ENCODE data around the gene PHOX2B.

PHOX2B gene

DNA sequence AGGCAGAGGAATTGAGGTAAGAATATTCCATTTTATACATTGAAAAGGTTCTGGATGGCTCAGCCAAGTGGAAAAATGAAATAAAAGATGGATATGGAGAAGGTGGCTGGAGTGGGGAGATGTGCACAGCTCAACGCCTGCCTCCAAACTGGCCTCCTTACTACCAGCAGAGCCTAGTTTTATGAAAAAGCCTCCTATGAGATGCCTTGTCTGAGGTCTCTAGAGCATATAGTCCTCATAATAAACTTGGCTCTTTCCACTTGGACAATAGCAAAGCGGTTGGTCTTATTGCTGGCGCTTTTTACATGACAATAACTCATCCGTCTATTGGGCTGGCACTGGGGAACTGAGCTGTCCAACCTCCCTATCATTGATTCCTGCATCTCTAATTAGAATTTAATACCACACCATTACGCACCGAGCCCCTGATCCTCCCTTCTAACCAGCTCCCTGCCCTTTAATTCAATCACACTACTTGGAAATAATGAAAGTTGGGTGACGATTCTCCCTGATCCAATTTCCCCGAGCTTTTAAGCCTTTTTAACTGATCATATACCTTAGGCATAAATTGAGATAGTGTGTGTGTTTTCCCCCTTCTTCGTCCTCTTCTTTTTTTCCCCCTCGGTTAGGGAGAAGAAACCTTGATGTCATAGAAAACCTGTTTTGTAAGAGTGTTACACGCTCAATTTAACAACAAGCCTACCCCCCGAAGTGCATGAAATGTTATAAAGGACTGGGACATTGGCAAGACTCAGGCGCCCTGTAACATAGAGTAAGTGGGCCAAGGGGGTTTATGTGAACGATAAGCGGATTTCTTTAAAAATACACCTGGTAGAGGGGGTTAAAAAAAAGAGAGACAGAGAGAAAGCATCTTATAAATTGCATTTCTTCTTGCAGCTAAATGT lies at the start of gene PHOX2B:
PHOX2B (minus strand) TSS at position 155 of the 905 bp plus-strand sequence; CDS start at position 40, 115 bp downstream.
- no peak for DNase-seq

DNA sequence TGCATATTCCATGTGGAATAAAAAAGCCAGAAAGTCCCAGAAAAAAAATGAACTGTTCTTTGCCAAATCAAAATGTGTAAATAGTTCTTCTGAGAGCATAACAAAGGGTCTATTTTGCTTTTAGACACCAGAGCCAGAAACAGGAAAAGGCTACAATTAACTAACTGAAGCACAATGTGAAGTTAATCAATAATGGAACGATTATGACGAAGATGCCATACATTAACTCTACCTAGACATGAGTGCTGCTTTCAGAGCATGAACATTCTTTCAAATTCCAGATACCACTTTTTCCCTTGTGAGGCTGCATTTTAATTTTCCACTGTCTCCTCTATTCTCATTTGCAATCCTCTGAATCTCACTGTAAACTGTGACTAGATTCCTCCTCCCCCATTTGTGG lies 48.7 kb upstream of the PHOX2B start:
- no peak for DNase-seq

DNA sequence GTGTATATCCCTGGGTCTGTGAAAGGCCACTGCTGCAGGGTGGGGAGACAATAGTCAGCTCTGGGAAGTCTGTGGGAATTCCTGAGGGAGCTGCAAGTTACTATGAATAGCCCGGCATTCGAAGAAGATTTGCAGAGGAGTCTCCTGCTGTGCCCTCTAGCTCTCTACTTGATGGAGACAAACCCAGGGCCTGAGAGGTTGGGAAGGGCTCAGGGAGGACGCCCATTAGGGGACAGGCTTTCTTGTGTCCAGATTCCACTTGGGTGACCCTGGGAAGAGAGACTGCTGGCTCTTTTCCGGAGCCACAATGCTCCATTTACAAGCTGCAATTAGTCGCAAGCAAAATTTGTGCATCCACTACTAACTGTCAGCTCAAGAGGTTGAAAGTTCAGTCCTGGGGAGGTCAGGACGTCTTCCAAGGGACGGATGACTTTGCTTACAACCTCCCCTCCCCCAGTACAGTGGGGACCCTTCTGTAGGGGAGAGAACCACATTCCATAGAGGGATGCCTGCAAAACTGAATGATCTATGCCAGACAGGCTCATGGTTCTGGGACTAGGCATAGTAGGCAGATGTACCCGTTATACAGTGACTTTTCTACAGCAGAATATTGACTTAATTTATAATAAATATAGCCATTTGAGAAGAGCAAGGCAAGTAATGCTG lies 48.2 kb upstream of the PHOX2B start:
- no peak for DNase-seq

DNA sequence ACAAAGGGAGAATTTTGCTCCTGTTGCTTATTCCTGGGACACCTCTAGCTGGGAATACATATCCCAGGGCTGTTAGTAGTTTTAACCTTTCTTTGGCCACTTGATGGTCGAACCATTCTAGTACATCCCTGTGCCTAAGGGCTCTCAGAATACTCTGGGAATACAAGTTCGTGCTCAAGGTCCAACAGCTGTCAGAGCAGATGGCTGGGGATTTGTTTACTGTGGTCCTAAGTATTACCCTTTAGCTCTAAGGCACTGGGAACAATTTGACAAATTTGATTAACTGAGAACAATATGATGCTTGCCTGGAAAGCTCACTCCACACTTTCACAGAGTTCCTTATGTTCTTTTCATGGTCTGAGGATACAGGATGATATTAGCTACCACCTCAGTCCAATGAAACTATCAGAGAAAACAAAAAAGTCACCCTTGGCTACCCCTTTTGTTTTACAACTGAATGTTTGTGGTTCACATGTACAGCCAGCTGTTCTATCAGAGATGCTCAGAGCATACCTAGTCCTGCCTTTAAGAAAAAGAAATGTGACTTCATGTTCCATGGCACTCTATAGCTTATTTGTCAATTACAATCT lies 47.4 kb upstream of the PHOX2B start:
- no peak for DNase-seq

DNA sequence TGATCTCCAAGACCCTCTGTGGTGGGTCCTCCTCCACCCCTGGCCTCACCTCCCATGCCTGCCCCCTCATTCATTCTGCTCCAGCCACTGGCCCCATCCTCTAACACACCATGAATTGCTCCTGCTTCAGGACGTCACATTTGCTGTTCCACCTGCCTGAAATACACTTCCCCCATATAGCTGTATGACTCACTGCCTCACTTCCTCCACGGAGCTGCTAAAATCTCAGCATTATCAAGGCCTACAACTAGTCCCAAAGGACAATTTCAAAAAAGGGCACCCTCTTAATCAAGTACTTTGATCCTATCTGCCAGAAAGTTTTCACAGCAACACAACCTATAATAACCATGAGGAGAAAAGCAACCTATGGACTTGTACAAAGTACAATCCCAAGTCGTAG lies 43.6 kb upstream of the PHOX2B start:
- no peak for DNase-seq

DNA sequence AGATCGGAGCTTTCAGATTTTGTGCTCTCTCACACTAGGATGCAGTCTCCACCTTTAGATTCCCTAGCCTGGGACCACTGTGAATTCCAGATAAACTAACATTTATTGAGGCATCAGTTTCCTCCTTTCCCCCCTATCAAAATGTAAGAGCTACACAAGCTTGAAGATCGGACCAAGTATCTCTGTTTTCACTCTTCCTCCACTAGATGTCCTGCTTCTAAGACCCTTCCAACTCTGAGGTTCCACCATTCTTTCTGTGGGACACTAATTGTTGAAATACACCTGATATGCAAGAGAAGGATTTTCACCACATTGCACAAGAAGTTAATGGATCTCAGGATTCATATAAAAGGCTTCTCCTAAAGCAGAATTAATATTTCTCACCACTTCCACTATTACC lies 43.0 kb upstream of the PHOX2B start:
- no peak for DNase-seq

DNA sequence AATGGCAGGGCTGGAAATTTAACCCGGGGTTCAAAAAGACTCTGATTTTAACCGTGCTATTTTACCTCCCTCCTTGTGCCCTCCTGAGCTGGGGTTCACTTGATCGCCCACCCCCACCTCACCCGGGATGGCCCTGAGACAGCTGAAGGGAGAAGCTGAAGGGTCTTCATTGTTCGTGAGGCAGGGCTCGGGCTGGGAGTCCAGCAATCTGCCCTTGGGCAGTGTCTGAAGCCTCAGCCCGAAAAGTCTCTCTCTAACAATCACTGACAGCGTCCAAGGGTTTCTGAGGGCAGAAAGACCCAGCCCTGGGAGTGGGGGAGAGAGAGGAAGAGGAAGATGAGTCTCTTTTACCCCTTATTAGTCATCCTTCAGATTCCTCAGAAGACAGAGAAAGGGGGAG lies 39.4 kb upstream of the PHOX2B start:
- DNase-seq, result no peak

DNA sequence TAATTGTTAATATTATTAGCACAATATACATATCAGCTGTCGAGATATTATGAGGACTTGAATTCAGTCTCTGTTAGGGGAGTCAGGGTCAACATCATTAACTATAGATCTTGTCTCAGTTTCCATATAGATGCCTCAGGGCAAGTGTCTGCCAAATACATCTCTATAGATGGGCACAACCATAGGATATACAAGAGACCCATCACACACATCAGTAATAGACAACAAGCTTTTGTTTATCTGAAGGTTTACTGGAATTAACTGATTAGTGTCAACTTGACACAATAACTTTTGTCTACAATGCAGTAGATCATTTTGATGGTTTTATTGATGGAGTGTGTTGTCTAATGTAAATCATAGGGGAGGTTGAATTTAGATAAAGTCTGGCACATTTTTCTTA lies 37.1 kb upstream of the PHOX2B start:
- DNase-seq, result no peak

DNA sequence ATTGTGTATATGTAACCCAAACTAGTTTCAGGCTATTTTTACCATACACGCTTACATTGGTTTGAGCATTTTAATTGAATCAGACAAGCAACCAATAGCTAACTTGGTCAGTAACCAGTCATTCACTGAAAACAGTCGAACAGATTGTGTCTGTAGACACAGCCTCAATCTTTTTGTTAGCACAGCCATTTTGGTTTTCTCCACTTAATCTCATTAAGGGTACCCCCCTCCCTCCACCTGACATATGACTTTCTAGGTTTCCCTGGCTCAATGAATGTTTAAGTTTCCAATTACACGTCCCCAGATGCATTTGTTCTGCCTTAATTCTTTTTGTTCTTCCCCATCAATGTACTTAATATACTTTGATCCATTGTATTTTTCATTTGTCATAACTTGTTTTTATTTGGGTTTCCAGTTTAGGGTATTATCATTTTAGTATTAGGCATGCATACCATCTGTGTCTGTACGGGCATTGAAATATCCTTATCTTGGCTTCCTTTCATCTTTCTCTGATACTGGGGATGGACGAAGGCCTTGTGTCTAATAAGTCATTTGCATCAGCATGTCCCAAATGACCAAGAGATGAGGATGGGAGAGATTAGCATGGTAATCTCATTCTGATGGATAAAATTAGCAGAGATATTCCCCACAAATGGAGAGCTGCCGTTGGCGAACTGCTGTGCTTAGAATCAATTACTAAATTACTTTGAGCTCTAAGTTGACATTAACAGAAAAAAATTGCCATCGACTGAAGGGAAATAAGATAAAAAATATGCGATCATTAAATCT lies 35.9 kb upstream of the PHOX2B start:
- no peak for DNase-seq

DNA sequence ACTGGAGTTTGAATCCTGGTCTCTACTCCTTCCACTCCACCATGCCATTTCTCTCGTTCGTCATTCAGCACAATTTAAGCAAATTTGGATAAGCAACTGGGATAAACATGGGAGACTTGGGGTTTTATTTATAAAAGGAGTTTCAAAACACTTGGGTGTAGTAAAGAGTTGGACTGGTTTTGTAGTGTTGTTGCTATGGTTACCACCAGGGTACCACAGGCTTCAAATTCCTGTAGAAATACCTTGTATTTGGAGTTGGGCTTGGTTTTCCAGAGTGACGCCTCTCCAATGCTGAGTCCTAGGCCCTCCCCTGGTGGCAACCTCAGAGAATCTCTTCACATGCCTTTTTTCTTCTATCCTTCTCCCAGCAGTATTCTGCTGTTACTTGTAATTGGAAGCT lies 27.9 kb upstream of the PHOX2B start:
- no peak for DNase-seq

DNA sequence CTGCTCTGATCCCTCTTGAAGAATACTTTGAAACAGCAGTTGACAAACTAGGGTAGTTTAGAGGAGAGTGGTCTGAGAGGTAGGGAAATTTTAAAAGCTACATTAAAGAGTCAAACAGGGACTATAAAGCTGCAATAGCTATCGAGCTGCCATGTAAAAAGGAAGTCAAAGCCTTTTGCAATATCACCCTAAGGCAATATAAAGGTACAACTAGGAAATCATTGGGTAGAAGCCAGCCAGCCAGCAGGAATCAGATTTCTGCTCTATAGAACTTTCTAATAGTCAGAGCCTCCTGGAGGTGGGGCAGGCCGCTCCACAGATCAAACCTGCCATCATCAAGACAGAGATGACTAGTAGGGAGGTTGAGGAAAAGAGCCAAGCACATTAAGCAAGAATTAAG lies 15.2 kb upstream of the PHOX2B start:
- DNase-seq, result no peak

DNA sequence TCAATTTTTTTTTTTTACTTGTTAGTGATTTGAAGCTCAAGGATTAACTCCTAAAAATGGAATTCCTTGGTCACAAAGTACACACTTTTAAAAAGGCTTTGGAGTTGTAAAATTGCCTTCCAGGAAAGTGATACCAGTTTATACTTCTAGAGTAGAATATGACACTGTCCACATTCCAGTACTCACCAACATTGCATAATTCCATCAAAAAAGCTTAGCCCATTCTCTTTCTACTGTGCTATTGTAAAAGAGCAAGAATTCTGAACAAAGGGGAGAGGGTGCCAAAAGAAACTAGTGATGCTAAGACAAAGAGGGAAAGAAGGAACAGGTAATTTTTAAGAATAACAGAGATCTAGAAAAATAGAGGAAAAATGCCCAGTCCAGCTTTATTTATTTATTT lies 10.4 kb upstream of the PHOX2B start:
- no peak for DNase-seq

DNA sequence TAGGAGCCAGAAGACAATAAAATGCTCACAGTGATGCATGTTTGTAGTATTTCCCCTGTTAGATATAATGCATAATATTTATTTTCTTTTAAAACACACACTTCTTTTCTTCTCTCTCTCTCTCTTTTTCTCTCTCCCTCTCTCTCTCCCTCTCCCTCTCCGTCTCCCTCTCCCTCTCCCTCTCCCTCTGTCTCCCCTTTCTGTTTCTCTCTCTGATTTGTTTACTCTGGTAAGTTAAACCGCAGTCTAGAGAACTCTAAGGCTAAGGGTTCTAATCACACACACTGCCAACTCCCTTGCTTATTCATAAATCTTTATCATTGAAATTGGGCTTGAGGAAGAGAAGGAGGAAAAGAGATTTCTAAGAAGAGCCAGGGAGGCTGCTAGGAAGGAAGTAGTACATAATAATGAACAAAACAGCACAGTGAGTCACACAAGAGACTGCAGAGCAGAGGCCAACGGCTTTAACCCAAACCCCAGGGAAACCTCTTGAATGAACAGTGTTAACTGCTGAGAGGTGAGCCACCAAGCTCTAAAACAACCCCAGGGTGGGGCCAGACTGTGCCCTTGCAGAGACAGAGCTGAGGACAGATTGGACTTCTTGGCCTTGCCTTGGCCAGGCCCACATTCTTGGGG lies 9.1 kb upstream of the PHOX2B start:
- DNase-seq, result no peak

DNA sequence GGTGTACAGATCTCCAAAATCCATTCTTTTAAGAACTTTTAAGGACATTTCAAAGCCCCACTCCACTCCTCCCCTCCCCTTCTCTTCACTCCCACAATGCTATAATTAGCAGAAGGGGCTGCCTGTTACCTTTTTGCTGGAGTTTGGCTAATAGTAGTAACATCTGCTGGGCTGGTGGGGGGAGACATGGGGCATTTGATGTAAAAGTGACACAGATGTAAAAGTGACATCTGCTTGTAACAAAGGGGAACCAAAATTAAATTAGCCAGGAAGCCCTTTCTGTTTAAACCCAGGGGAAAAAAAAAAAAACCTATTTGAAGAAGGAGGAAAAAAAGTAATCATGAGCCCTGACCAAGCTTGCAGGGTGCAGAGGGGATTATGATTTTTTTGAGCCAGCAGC lies 5.4 kb upstream of the PHOX2B start:
- no peak for DNase-seq

DNA sequence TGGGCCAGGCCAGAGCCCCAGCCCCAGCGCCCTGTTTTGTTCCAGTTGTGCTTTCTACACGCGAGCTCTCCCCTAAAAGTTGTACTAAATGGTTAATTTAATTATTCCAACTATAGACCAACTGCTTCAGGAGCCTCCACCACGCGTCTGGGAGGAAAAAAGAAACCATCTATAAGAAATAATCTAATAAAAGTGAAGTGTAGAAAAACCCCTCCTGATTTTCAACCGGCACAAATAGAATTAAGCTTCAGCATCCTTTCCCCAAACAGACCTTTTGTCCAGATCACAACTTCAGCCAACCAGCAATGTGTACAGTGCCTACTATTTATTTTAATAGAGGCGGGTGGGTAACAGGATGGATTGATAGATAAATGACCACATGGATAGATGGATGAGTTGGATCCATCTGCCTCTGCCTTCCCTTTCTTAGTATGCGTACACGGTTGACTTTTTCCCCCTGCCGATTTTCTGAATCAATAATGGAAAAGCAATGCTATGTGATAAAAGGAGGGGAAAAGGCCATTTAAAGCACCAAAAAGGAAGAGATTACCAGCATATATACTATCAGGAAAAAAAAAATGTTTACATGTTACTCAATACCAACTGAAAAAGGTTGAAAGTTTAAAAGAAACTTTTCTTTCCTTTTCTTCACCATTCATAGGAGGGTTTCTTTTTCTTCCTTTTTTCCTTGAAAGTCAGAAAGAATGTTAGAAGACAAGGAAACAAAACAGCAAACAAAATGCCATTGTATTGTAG lies 3.7 kb upstream of the PHOX2B start:
- no peak for DNase-seq

DNA sequence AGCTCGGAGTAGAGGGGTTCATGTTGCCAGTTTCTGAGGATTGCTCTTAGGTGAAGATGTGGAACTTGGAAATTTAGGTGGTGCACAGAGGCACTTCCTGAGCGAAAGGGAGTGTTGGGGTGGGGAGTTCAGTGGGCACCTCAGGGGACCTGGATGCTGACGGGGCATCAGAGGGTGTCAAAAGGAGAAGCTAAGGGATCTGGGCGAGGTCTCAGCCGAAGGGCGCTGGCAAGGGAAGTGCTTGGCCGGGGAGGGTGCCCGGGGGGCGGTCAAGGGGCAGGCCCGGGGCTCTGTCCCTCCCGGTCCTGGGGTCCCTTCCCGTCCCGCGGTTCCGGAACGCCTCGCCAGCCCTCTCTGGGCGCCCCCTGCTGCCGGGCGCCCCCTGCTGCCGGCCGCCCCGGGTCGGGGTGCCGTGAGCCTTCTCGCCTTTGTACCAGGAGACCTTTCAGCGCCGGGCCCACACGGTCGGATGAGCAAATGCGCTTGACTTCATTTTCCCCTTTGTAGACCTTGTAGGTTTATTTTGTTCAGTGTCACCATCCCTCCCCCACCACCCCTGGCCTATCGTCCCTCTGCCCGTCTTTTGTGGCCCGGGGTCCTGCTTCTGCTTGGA lies 3.0 kb upstream of the PHOX2B start:
- DNase-seq, result no peak

DNA sequence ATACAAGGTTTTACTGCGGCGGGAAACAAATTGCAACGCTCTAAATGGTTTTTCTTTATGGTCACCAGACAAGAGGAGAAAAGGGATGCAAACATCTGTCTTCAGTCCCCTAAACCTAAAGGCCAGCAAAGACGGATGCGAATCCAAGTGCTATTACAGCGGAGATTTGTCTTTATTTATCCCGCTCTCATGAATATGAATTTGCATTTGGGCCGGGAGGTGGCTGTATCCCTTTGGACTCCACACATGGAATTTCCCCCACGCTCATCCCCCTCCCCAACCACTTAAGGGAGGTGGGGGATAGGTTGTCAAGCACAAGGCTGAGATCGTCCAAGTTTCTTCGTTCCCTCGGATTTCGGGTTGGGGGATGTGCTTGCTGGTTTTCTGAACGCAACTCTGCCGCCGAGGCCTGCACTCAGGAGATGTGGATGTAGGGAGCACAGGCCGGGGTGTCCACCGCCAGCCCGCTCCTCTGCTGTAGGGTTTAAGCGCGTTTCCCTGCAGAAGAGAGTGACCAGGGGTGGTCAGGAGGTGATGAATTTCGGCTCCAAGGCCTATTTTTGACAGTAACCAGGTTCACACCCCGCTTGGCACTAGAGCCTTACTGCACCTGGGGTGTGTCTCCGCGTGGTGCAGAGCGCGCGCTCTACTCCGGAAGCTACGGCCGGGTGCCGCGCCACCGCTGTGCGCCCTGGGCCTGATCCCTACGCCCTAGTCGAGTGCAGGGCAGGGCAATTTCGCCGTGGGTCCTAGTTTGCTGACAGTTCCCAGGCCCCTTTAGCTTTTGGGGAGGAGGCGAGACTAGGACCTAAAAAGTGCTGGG lies 2.3 kb upstream of the PHOX2B start:
- no peak for DNase-seq

DNA sequence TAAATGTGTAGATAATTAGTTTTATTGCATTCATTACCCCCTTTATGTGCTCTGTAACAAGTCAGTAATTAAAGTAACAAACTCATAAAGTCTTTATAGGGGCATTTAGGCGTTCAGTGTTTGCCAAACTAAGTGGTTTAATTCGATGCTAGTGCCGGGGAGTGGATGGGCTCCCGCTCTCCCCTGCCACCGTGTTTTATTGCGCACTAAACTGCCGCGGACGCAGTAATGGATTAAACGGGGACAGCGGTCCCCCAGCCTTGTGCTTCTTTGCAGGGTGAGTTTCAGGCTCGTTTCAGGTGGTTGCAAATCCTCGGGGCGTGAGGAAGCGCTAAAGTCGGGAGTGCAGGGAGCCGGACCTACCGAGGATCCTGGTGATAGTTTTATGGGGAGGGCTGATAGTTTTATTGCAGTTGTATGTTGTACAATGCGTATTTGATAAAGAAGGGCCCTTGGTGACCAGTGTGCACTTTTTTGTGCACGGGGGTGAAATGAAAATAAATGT lies 1.6 kb upstream of the PHOX2B start:
- no peak for DNase-seq

DNA sequence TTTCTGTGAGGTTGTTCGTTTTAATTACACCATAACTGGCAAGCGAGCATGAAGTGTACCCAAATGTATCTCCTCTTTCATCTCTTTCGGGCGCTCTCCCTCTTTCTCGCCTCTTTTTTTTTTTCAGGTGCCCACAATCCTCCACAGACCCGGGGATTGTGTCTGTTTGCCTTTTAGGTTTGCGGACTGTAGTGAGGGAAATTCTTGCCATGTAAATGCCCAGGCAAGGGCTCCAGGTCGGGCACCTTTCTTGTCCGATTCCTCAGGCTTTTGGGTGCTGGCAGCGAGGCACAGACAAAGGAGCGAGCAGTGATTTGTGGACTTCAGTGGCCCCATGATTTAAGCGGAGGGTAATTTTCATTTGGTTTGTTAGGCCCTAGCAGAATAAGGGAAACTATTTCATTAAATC lies 1.1 kb upstream of the PHOX2B start:
- no peak for DNase-seq

DNA sequence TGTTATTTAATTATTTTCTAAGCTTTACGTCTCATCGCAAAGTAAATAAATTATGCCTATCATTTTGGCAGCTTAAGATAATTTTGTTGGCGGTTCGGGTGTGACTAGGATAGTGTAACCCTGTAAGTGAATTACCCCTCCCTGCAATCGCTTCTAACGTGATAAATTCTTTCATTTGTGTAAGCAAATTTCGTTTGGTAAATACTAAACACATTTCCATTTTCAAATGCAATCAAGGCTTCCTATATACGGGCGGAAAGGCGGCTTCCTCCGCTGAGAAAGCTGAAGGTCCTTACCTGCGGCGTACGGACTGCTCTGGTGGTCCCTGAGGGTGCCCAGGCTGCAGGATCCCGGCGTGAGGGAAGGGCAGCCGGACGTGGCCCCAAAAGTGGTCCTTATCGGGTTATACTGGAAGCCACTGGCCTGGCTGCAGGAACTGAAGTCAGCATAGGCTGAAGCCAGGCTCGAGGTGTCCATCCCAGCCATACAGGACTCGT lies 403 bp downstream of the PHOX2B start:
- DNase-seq, result no peak
